ENCODE data around the gene COMT. TPM values are rescaled to one million over a fixed set of nuclear protein-coding genes. Genes with fewer than 3 reads are reported as not detected.

Gene COMT
- total and polyA plus RNA-seq, 2 experiments from 2014 or later, result 29.6 to 29.8 TPM

- TF ChIP-seq ZNF462 (CRISPR knock-in tag; IDR thresholded peaks at IDR 0.05) (no peak), CTCF (conservative IDR thresholded peaks at IDR 0.05; ENCODE audit: low read depth in 2 of 2) (no peak), EZH2phosphoT487 (IDR thresholded peaks at IDR 0.05; ENCODE audit: unreplicated experiment) (no peak), ZNF331 (CRISPR knock-in tag; IDR thresholded peaks at IDR 0.05; ENCODE audit: low read depth) (no peak), STAT1 (IDR thresholded peaks at IDR 0.05; ENCODE audit: unreplicated experiment) (no peak), EZH2 (IDR thresholded peaks at IDR 0.05; ENCODE audit: low read depth, unreplicated experiment) (no peak), ETS1 (IDR thresholded peaks at IDR 0.05) (no peak)
Observed at GRCh38 chr22:20008221-20008995, 66.8 kb downstream of the COMT start (continued).

Measured in GM23338 (cell line).